Lower leg skin (tissue), 4 donors: ENCODE data around the gene EMILIN2. TPM values are rescaled to one million over a fixed set of nuclear protein-coding genes. Genes with fewer than 3 reads are reported as not detected.

Source experiments
- DNase-seq, 2 donors: peaks; one replicate each; pipeline ENCODE4 v3.0.0-alpha.2; 2019; ENCODE audit warnings: low spot score in 2 of 2
- H3K4me3 ChIP-seq: fragments of 200-600 bp; sonication (generic); 2 replicates; pipeline ENCODE4 v1.5.1; 2017; ENCODE audit warnings: mild to moderate bottlenecking, low read depth; ENCODE audit not compliant: poor library complexity, severe bottlenecking
- POLR2A ChIP-seq, 2 donors: fragments of 450-650 bp; IDR thresholded peaks; one replicate each; pipeline ENCODE4 v1.6.1; 2016 to 2017; ENCODE audit warnings: antibody characterized with exemption in 2 of 2, mild to moderate bottlenecking in 1 of 2, moderate library complexity in 1 of 2
- WGBS, 2 donors: methylation state at CpG; one replicate each; pipeline ENCODE4 v1.1.5; 2018; 5-methylcytosine and 5-hydroxymethylcytosine counted together
- intact Hi-C: fragments of 100-400 bp; cut with DNase I; formaldehyde crosslinking; loops from one replicate; pipeline ENCODE4 v1.15.0; 2023; ENCODE audit warnings: low total_unique reads
- total RNA-seq, 4 donors: library from RNA; depleted of rRNA; stranded (reverse); fragments of >200 nt; gene quantifications; one replicate each; pipeline ENCODE4 v1.1.0, GENCODE V29; 2016
- TF ChIP-seq, protein P1 (sequence below), 3 donors: fragments of 450-650 bp; IDR thresholded peaks; one replicate each; pipeline ENCODE4 v1.5.1; 2016; ENCODE audit warnings: antibody characterized with exemption in 3 of 3, mild to moderate bottlenecking in 3 of 3, moderate library complexity in 2 of 3

Gene EMILIN2
- total RNA-seq, 4 donors from 2014 or later = 4.0 to 10.9 (median 7.5) TPM

- DNase-seq = peak in 1 of 2 donors; percentile 92
- WGBS, 2 donors = 55 to 73% methylated on average over 14 of the region's 14 CpGs
- TF ChIP-seq, protein P1, sequence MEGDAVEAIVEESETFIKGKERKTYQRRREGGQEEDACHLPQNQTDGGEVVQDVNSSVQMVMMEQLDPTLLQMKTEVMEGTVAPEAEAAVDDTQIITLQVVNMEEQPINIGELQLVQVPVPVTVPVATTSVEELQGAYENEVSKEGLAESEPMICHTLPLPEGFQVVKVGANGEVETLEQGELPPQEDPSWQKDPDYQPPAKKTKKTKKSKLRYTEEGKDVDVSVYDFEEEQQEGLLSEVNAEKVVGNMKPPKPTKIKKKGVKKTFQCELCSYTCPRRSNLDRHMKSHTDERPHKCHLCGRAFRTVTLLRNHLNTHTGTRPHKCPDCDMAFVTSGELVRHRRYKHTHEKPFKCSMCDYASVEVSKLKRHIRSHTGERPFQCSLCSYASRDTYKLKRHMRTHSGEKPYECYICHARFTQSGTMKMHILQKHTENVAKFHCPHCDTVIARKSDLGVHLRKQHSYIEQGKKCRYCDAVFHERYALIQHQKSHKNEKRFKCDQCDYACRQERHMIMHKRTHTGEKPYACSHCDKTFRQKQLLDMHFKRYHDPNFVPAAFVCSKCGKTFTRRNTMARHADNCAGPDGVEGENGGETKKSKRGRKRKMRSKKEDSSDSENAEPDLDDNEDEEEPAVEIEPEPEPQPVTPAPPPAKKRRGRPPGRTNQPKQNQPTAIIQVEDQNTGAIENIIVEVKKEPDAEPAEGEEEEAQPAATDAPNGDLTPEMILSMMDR (IDR thresholded peaks at IDR 0.05) = no peak
- no peak for TF ChIP-seq POLR2A (IDR thresholded peaks at IDR 0.05)
- intact Hi-C loops = no loop called here
- H3K4me3 ChIP-seq = no peak overlapping the region
These were observed 54.7 kb downstream of the EMILIN2 start for GRCh38 chr18:2901423-2901985.

DNA sequence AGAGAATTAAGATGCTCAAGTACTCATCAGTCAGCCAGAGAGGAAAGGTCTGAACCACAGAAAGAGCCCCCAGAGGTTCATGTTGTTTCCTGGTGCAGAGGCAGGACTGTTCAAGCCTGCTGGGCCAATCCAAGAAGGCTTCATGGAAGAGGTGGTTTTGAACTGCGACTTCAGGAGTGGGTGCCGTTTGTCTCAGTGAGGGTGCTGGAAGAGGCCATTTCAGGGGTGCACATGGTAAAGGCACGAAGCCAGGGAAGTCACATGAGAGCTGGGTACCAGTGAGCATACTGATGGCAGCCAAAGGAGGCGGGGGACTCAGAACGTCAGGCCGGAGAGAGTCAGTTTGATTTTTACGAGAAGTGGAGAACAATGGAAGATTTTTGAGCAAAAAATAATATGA lies 55.5 kb downstream of the EMILIN2 start:
- intact Hi-C loops = no loop called here
- no peak overlapping the region for H3K4me3 ChIP-seq
- WGBS, 2 donors = 65 to 77% methylated on average over 7 of the region's 7 CpGs
- TF ChIP-seq, protein P1 (IDR thresholded peaks at IDR 0.05) = no peak
- no peak for TF ChIP-seq POLR2A (IDR thresholded peaks at IDR 0.05)
- peak in 1 of 2 donors; percentile 83 for DNase-seq

DNA sequence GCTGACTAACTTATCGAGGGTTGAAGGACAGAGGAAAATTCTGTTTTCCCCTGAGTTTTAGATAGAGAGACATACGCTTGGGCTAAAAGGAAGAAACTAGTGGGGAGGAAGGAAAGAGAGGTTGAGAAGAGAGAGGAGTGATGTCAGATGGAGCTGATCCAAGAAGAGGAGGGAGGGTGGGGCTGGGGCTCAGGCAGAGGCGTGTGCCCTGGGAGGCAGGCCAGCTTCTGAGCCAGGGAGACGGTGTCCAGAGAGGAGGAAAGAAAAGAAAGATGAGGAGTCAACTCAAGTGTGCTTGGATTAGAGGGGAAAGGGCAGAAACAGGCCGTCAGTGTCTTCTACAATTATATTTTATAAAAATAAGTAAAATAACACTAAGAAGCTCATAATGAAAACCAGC lies 56.2 kb downstream of the EMILIN2 start:
- 7 to 8% methylated on average over 5 of the region's 5 CpGs for WGBS, 2 donors
- TF ChIP-seq, protein P1 (IDR thresholded peaks at IDR 0.05) = no peak
- no peak for TF ChIP-seq POLR2A (IDR thresholded peaks at IDR 0.05)
- DNase-seq = peak in 1 of 2 donors; percentile 91
- intact Hi-C loops = no loop called here
- no peak overlapping the region for H3K4me3 ChIP-seq

GRCh38 chr18:2905854-2906703 lies 59.3 kb downstream of the EMILIN2 start:
- peak overlapping the region; percentile 51 for H3K4me3 ChIP-seq
- 17 to 18% methylated on average over 45 to 51 of the region's 92 CpGs for WGBS, 2 donors
- intact Hi-C loops = no loop called here
- TF ChIP-seq POLR2A (IDR thresholded peaks at IDR 0.05) = no peak
- TF ChIP-seq, protein P1 (IDR thresholded peaks at IDR 0.05) = no peak
- peak; percentile 54 to 95 for DNase-seq

GRCh38 chr18:2906704-2907549 lies 60.1 kb downstream of the EMILIN2 start:
- no peak for TF ChIP-seq POLR2A (IDR thresholded peaks at IDR 0.05)
- TF ChIP-seq, protein P1 (IDR thresholded peaks at IDR 0.05) = no peak
- WGBS, 2 donors = 13% methylated on average over 21 to 35 of the region's 73 CpGs
- peak in 1 of 2 donors; percentile 86 for DNase-seq
- peak overlapping the region; percentile 51 for H3K4me3 ChIP-seq
- intact Hi-C loops = no loop called here
